Tibial nerve (tissue), 4 donors: Measurements from ENCODE around the gene SCPEP1. TPM values are rescaled to one million over a fixed set of nuclear protein-coding genes. Genes with fewer than 3 reads are reported as not detected.

ENCODE experiments used
- DNase-seq, 2 donors: peaks; one replicate each; pipeline ENCODE4 v3.0.0-alpha.2; 2019; ENCODE audit warnings: low spot score in 2 of 2
- H3K27ac ChIP-seq, 4 donors: fragments of 200-600 bp; sonication (generic) in 3 of 4; one replicate each; pipeline ENCODE4 v1.5.1; 2017 to 2019; ENCODE audit warnings: mild to moderate bottlenecking in 1 of 4
- H3K27me3 ChIP-seq, 2 donors: fragments of 200-600 bp; sonication (generic) in 1 of 2; one replicate each; pipeline versions ENCODE4 v1.5.1 to v1.6.0; 2017 to 2019
- H3K36me3 ChIP-seq, 3 donors: fragments of 200-600 bp; sonication (generic); one replicate each; pipeline ENCODE4 v1.5.1; 2018 to 2019
- H3K4me1 ChIP-seq, 4 donors: fragments of 200-600 bp; sonication (generic) in 3 of 4; one replicate each; pipeline ENCODE4 v1.5.1; 2017 to 2019
- H3K4me3 ChIP-seq, 4 donors: fragments of 200-600 bp; sonication (generic) in 3 of 4; one replicate each; pipeline ENCODE4 v1.5.1; 2017 to 2019; ENCODE audit warnings: mild to moderate bottlenecking in 1 of 4, moderate library complexity in 1 of 4
- H3K9me3 ChIP-seq, 4 donors: fragments of 200-600 bp; sonication (generic) in 3 of 4; one replicate each; pipeline ENCODE4 v1.5.1; 2017 to 2019
- EP300 ChIP-seq, 2 donors: sonication (generic); formaldehyde crosslinking; IDR thresholded peaks; one replicate each; pipeline ENCODE4 v1.6.1; 2017; ENCODE audit warnings: antibody characterized with exemption in 2 of 2, mild to moderate bottlenecking in 1 of 2
- POLR2A ChIP-seq, 2 donors: fragments of 450-650 bp; IDR thresholded peaks; one replicate each; pipeline ENCODE4 v1.6.1; 2017; ENCODE audit warnings: antibody characterized with exemption in 2 of 2, mild to moderate bottlenecking in 2 of 2, moderate library complexity in 2 of 2
- WGBS, 2 donors: methylation state at CpG; one replicate each; pipeline ENCODE4 v1.1.5; 2018; 5-methylcytosine and 5-hydroxymethylcytosine counted together
- total RNA-seq, 4 donors: library from RNA; depleted of rRNA; stranded (reverse); fragments of >200 nt; gene quantifications; one replicate each; pipeline ENCODE4 v1.1.0, GENCODE V29; 2016
- TF ChIP-seq, protein P1 (sequence below), 5 experiments: fragments of 200-600 bp in 3 of 5; fragments of 450-650 bp in 2 of 5; sonication (generic) in 3 of 5; IDR thresholded peaks; one replicate each; pipeline ENCODE4 v1.5.1; 2016 to 2019; ENCODE audit warnings: antibody characterized with exemption in 5 of 5, mild to moderate bottlenecking in 3 of 5, moderate library complexity in 2 of 5

Gene SCPEP1
- total RNA-seq, 4 donors from 2014 or later: 50.5 to 70.6 (median 57.2) TPM

DNA sequence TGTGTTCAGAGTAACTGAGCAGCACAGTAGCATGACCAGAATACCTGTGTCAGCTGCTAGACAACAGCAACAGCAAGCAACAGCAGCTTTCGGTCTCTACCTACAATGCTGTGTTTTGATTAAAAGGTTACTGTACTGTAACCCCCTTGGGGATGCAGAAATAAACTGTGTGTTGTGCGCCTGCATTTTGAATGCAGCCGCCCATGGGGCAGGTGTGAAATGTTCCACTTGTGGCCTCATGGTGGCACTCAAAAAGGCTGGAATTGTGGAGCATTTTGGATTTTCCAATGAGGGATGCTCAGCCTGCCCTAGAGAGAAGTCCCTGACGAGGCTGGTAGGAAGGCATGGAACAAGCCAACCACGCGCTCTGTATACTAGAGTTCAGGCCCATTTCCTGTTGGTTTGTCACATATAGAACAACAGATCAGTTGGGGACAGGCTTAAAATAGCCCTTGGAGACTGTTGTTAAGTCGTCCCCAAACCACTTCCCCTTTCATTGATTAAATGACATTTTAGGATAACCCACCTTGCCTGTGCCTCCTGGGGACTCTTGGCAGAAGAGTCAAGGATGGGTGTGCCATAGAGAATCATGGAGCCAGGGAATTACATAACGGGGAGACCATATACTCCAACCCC, 27.1 kb downstream of the SCPEP1 start:
- Histone ChIP-seq H3K4me3 (no peak overlapping the region), H3K9me3 (no peaks in the 10 kb centered on the region), H3K4me1 (no peaks in the 10 kb centered on the region), H3K27ac (no peak overlapping the region), H3K27me3 (no peaks in the 10 kb centered on the region), H3K36me3 (peaks cover 3 to 72% (median 12%) of the 10 kb centered on the region in 3 donors)
- TF ChIP-seq EP300 (IDR thresholded peaks at IDR 0.05): no peak
- TF ChIP-seq, protein P1, sequence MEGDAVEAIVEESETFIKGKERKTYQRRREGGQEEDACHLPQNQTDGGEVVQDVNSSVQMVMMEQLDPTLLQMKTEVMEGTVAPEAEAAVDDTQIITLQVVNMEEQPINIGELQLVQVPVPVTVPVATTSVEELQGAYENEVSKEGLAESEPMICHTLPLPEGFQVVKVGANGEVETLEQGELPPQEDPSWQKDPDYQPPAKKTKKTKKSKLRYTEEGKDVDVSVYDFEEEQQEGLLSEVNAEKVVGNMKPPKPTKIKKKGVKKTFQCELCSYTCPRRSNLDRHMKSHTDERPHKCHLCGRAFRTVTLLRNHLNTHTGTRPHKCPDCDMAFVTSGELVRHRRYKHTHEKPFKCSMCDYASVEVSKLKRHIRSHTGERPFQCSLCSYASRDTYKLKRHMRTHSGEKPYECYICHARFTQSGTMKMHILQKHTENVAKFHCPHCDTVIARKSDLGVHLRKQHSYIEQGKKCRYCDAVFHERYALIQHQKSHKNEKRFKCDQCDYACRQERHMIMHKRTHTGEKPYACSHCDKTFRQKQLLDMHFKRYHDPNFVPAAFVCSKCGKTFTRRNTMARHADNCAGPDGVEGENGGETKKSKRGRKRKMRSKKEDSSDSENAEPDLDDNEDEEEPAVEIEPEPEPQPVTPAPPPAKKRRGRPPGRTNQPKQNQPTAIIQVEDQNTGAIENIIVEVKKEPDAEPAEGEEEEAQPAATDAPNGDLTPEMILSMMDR (IDR thresholded peaks at IDR 0.05): no peak
- no peak for TF ChIP-seq POLR2A (IDR thresholded peaks at IDR 0.05)
- DNase-seq: no peak
- WGBS, 2 donors: 69 to 76% methylated on average over 8 of the region's 8 CpGs

DNA sequence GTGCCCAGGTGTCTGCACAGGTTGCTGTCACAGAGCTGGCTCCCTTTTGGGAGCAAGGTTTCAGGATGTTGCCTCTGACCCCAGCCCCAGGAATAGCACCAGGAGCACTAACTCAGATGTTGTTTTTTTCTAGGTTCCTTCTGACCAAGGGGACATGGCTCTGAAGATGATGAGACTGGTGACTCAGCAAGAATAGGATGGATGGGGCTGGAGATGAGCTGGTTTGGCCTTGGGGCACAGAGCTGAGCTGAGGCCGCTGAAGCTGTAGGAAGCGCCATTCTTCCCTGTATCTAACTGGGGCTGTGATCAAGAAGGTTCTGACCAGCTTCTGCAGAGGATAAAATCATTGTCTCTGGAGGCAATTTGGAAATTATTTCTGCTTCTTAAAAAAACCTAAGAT, 28.1 kb downstream of the SCPEP1 start:
- Histone ChIP-seq H3K4me3 (no peak overlapping the region), H3K4me1 (no peaks in the 10 kb centered on the region), H3K9me3 (no peaks in the 10 kb centered on the region), H3K27ac (no peak overlapping the region), H3K27me3 (no peaks in the 10 kb centered on the region), H3K36me3 (peaks cover 3 to 62% (median 5%) of the 10 kb centered on the region in 3 donors)
- DNase-seq: no peak
- 91 to 98% methylated on average over 2 of the region's 2 CpGs for WGBS, 2 donors
- no peak for TF ChIP-seq EP300 (IDR thresholded peaks at IDR 0.05)

DNA sequence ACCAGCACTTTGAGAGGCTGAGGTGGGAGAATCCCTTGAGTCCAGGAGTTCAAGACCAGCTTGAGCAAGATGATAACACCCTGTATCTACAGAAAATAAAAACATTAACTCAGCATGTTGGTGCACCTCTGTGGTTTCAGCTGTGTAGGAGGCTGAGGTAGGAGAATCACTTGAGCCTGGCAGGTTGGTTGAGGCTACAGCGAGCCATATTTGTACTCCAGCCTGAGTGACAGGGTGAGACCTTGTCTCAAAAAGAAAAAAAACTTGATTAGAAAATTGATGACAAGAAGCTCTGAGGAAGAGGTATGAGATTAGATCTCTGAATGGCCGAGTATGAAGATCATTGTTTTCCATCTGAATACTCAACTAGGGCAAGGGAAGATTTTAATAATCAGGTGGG, 31.0 kb downstream of the SCPEP1 start:
- Histone ChIP-seq H3K4me1 (no peaks in the 10 kb centered on the region), H3K27me3 (no peaks in the 10 kb centered on the region), H3K27ac (no peak overlapping the region), H3K9me3 (no peaks in the 10 kb centered on the region), H3K4me3 (no peak overlapping the region), H3K36me3 (peaks cover 0 to 33% (median 0%) of the 10 kb centered on the region in 3 donors)
- TF ChIP-seq POLR2A (IDR thresholded peaks at IDR 0.05) (no peak), EP300 (IDR thresholded peaks at IDR 0.05) (no peak)
- TF ChIP-seq, protein P1 (IDR thresholded peaks at IDR 0.05): no peak
- no peak for DNase-seq
- 87 to 91% methylated on average over 2 of the region's 2 CpGs for WGBS, 2 donors

DNA sequence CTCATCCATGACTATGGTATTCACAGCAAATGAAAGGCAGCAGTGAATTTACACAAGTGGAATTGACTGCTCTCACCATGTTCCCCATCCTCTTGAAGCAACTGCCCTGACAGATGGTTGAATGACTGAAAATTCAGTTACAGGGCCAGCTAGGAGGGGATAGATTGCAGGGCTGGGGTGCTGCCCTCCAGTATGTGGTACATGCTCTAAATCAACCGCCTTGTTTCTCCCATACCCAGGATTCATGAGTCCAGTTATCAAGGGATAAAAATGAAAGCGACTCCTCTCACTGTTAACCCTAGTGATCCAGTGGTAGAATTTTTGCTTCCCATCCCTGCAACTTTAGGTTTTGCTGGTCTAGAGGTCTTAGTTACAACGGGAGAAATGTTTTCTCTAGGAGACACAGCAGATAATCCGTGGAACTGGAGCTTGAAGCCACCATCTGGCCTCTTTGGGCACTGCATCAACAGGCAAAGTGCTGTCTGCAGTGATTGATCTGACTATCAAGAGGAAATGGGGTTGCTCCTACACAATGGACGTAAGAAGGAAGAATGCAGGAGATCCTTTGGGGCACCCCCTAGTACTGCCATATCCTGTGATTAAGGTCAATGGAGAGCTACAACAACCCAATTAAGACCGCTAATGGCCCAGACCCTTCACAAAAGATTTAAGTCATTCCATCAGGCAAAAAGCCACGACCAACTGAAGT, 32.0 kb downstream of the SCPEP1 start:
- DNase-seq: peak in 1 of 2 donors; percentile 44
- WGBS, 2 donors: 25 to 26% methylated on average over 7 of the region's 7 CpGs
- TF ChIP-seq, protein P1 (IDR thresholded peaks at IDR 0.05): peak; percentile 51 to 75 (median 59)
- TF ChIP-seq POLR2A (IDR thresholded peaks at IDR 0.05): no peak
- no peak for TF ChIP-seq EP300 (IDR thresholded peaks at IDR 0.05)

DNA sequence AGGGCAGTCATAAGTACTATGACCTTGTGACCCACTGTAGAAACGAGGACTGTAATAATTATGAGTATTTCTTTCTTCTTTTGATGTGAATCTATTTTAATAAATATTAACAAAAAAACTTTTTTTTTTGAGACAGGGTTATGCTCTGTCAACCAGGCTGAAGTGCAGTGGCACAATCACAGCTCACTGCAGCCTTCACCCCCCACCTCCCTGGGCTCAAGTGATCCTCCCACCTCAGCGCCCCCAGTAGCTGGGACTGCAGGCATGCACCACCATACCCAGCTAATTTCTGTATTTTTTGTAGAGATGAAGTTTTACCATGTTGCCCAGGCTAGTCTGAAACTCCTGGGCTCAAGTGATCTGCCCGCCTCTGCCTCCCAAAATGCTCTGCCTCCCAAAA, 32.6 kb downstream of the SCPEP1 start:
- Histone ChIP-seq H3K4me3 (no peak overlapping the region), H3K27ac (no peak overlapping the region), H3K36me3 (peaks cover 0 to 19% (median 0%) of the 10 kb centered on the region in 3 donors), H3K4me1 (no peaks in the 10 kb centered on the region), H3K27me3 (no peaks in the 10 kb centered on the region), H3K9me3 (no peaks in the 10 kb centered on the region)
- DNase-seq: no peak
- 51 to 53% methylated on average over 3 of the region's 3 CpGs for whole genome bisulfite sequencing, 2 donors
- TF ChIP-seq, protein P1 (IDR thresholded peaks at IDR 0.05): no peak
- no peak for TF ChIP-seq EP300 (IDR thresholded peaks at IDR 0.05)
- TF ChIP-seq POLR2A (IDR thresholded peaks at IDR 0.05): no peak

More for the DNA sequence above, 32.0 kb downstream of the SCPEP1 start:
- Histone ChIP-seq H3K27ac (no peak overlapping the region), H3K9me3 (no peaks in the 10 kb centered on the region), H3K4me3 (no peak overlapping the region), H3K27me3 (no peaks in the 10 kb centered on the region), H3K4me1 (no peaks in the 10 kb centered on the region), H3K36me3 (peaks cover 0 to 25% (median 0%) of the 10 kb centered on the region in 3 donors)
